GM12873 (cell line): Measurements from ENCODE around the gene ROPN1.

Experiments used
- CTCF ChIP-seq: IDR thresholded peaks from 2 replicates; pipeline ENCODE4 v1.5.1; 2012; ENCODE audit warnings: low read depth, mild to moderate bottlenecking, moderate library complexity, low read length, control low read depth; ENCODE audit not compliant: insufficient read depth; ENCODE audit errors: missing control alignments

The ROPN1 gene

GRCh38 chr3:123997543-123997942, 5.6 kb upstream of the ROPN1 start:
- no peak for TF ChIP-seq CTCF

DNA sequence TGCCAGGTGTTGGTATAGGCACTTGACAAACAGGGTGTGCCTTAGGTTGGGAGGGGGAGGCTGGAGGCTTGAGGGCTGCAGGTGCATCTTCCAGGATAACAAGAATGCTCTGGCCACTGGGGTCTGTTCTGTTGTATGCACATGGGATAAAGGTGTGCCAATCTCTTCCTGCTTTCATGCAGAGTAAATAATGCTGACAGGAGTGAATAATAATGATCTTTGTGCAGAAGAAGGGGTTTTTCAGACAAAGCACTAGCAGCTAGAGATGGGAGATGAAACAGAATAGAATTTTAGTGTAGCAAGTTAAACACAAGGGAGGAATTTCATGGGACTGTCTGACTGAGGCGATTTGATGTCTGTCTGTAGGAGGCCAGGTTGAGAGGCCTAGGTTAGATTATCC, 1.9 kb upstream of the ROPN1 start:
- no peak for TF ChIP-seq CTCF

- no peak for TF ChIP-seq CTCF
Observed at GRCh38 chr3:123986427-123986826, 5.5 kb downstream of the ROPN1 start.

GRCh38 chr3:123984957-123985356, 7.0 kb downstream of the ROPN1 start:
- no peak for TF ChIP-seq CTCF

GRCh38 chr3:123984350-123984749, 7.6 kb downstream of the ROPN1 start:
- TF ChIP-seq CTCF, result no peak

- TF ChIP-seq CTCF, result no peak
Observed at GRCh38 chr3:123980539-123980938, 11.4 kb downstream of the ROPN1 start.

GRCh38 chr3:123979525-123980501, 12.1 kb downstream of the ROPN1 start:
- TF ChIP-seq CTCF, result peak; percentile 65
